Muscle of leg (tissue), 11 donors: ENCODE measurements around the gene FLYWCH2. TPM values are rescaled to one million over a fixed set of nuclear protein-coding genes. Genes with fewer than 3 reads are reported as not detected.
"Not testable (repeated sequence)": the region's sequence is repeated elsewhere in the genome, so short reads cannot be mapped to it uniquely, and the experiment has no call there.

Experiments used
- DNase-seq: peaks from one replicate; pipeline ENCODE4 v3.0.0; 2013
- H3K27ac ChIP-seq: one replicate; pipeline ENCODE4 v1.5.1; 2013; ENCODE audit warnings: mild to moderate bottlenecking, low read length, control low read depth
- H3K27me3 ChIP-seq: one replicate; pipeline ENCODE4 v1.6.1; 2013; ENCODE audit warnings: low read length; ENCODE audit not compliant: control insufficient read depth, insufficient read depth
- H3K36me3 ChIP-seq: one replicate; pipeline ENCODE4 v1.6.1; 2013; ENCODE audit warnings: low read length; ENCODE audit not compliant: control insufficient read depth, insufficient read depth
- H3K4me1 ChIP-seq: one replicate; pipeline ENCODE4 v1.6.1; 2013; ENCODE audit warnings: low read length; ENCODE audit not compliant: control insufficient read depth, insufficient read depth
- H3K4me3 ChIP-seq: one replicate; pipeline ENCODE4 v1.5.1; 2013; ENCODE audit warnings: low read length, control low read depth
- H3K9me3 ChIP-seq: replicated peaks from 2 replicates; pipeline ENCODE4 v1.6.1; 2013; ENCODE audit warnings: low read depth, low read length; ENCODE audit not compliant: control insufficient read depth
- WGBS: methylation state at CpG from one replicate; pipeline ENCODE4 v1.1.5; 2013; ENCODE audit warnings: missing lambda C conversion rate; ENCODE audit not compliant: insufficient coverage; 5-methylcytosine and 5-hydroxymethylcytosine counted together
- polyA plus RNA-seq, 8 donors: library from polyadenylated mRNA; unstranded; fragments of 120-200 nt; gene quantifications; one replicate each; pipeline versions ENCODE4 v1.2.1 to v1.2.3, GENCODE V29; 2013; ENCODE audit warnings: inconsistent platforms in 1 of 8, low replicate concordance in 1 of 8; ENCODE audit not compliant: insufficient read length in 8 of 8, insufficient read depth in 1 of 8
- total RNA-seq: library from RNA; stranded (reverse); fragments of 120-200 nt; gene quantifications from one replicate; pipeline ENCODE4 v1.2.4, GENCODE V29; 2013

FLYWCH2 gene
- total and polyA plus RNA-seq, 9 donors = 13.8 to 23.3 (median 21.5) TPM

- peak; percentile 89 for DNase-seq
- peaks cover 27% of the 10 kb centered on the region for H3K36me3 ChIP-seq
- 14% methylated on average over 13 of the region's 19 CpGs for WGBS
- no peaks in the 10 kb centered on the region for H3K9me3 ChIP-seq
- H3K4me3 ChIP-seq = no peak overlapping the region
- H3K4me1 ChIP-seq = peaks cover 18% of the 10 kb centered on the region
- H3K27me3 ChIP-seq = no peaks in the 10 kb centered on the region
- H3K27ac ChIP-seq = no peak overlapping the region
These were observed 44.1 kb downstream of the FLYWCH2 start for GRCh38 chr16:2927010-2927646.

GRCh38 chr16:2928151-2928550 is 45.1 kb downstream of the FLYWCH2 start:
- not testable (repeated sequence) for DNase-seq, H3K4me3 ChIP-seq, H3K27me3 ChIP-seq, H3K9me3 ChIP-seq, H3K27ac ChIP-seq
- Histone ChIP-seq H3K36me3 (peaks cover 28% of the 10 kb centered on the region), H3K4me1 (peaks cover 18% of the 10 kb centered on the region)
- WGBS = no CpG with 5 or more reads among the region's 4 CpGs

GRCh38 chr16:2928796-2929195 is 45.8 kb downstream of the FLYWCH2 start:
- Histone ChIP-seq H3K36me3 (peaks cover 33% of the 10 kb centered on the region), H3K4me1 (peaks cover 18% of the 10 kb centered on the region), H3K4me3 (no peak overlapping the region), H3K9me3 (no peaks in the 10 kb centered on the region), H3K27me3 (no peaks in the 10 kb centered on the region), H3K27ac (no peak overlapping the region)
- no peak for DNase-seq
- 93% methylated on average over 6 of the region's 11 CpGs for WGBS

- no peak overlapping the region for H3K27ac ChIP-seq
- H3K9me3 ChIP-seq = no peaks in the 10 kb centered on the region
- no peak overlapping the region for H3K4me3 ChIP-seq
- peaks cover 42% of the 10 kb centered on the region for H3K36me3 ChIP-seq
- H3K27me3 ChIP-seq = no peaks in the 10 kb centered on the region
- DNase-seq = no peak
- H3K4me1 ChIP-seq = peaks cover 13% of the 10 kb centered on the region
- 84% methylated on average over 14 of the region's 14 CpGs for WGBS
These were observed 46.7 kb downstream of the FLYWCH2 start for GRCh38 chr16:2929693-2930092.

- Histone ChIP-seq H3K4me3 (no peak overlapping the region), H3K27ac (no peak overlapping the region), H3K4me1 (peaks cover 7% of the 10 kb centered on the region), H3K27me3 (no peaks in the 10 kb centered on the region), H3K36me3 (peaks cover 44% of the 10 kb centered on the region), H3K9me3 (no peaks in the 10 kb centered on the region)
- no peak for DNase-seq
- whole genome bisulfite sequencing = 96% methylated on average over 11 of the region's 15 CpGs
These were observed 47.2 kb downstream of the FLYWCH2 start for GRCh38 chr16:2930236-2930635.

- not testable (repeated sequence) for DNase-seq, H3K4me3 ChIP-seq, H3K27ac ChIP-seq, H3K9me3 ChIP-seq, H3K27me3 ChIP-seq, H3K4me1 ChIP-seq
- 88% methylated on average over 7 of the region's 13 CpGs for WGBS
- H3K36me3 ChIP-seq = peaks cover 49% of the 10 kb centered on the region
These were observed 48.4 kb downstream of the FLYWCH2 start for GRCh38 chr16:2931231-2931914.

- no peaks in the 10 kb centered on the region for H3K27me3 ChIP-seq
- H3K4me3 ChIP-seq = no peak overlapping the region
- DNase-seq = no peak
- H3K27ac ChIP-seq = no peak overlapping the region
- 94% methylated on average over 30 of the region's 30 CpGs for WGBS
- H3K4me1 ChIP-seq = no peaks in the 10 kb centered on the region
- H3K9me3 ChIP-seq = no peaks in the 10 kb centered on the region
- peaks cover 65% of the 10 kb centered on the region for H3K36me3 ChIP-seq
These were observed 50.1 kb downstream of the FLYWCH2 start for GRCh38 chr16:2933136-2933535.

- Histone ChIP-seq H3K9me3 (no peaks in the 10 kb centered on the region), H3K4me1 (no peaks in the 10 kb centered on the region), H3K27ac (no peak overlapping the region), H3K36me3 (peaks cover 68% of the 10 kb centered on the region), H3K27me3 (no peaks in the 10 kb centered on the region), H3K4me3 (no peak overlapping the region)
- DNase-seq = no peak
- WGBS = 84% methylated on average over 9 of the region's 22 CpGs
These were observed 50.7 kb downstream of the FLYWCH2 start for GRCh38 chr16:2933701-2934100.

GRCh38 chr16:2934450-2934849 is 51.4 kb downstream of the FLYWCH2 start:
- Histone ChIP-seq H3K36me3 (peaks cover 65% of the 10 kb centered on the region), H3K27me3 (no peaks in the 10 kb centered on the region), H3K4me1 (no peaks in the 10 kb centered on the region), H3K27ac (no peak overlapping the region), H3K9me3 (no peaks in the 10 kb centered on the region), H3K4me3 (no peak overlapping the region)
- 81% methylated on average over 15 of the region's 15 CpGs for WGBS
- DNase-seq = no peak

- Histone ChIP-seq H3K9me3 (no peaks in the 10 kb centered on the region), H3K27ac (no peak overlapping the region), H3K4me1 (no peaks in the 10 kb centered on the region), H3K27me3 (no peaks in the 10 kb centered on the region), H3K4me3 (no peak overlapping the region), H3K36me3 (peaks cover 58% of the 10 kb centered on the region)
- 90% methylated on average over 17 of the region's 22 CpGs for WGBS
- no peak for DNase-seq
These were observed 53.5 kb downstream of the FLYWCH2 start for GRCh38 chr16:2936436-2937011.
